GM10248 (cell line): ENCODE results near the gene CNPPD1.

ENCODE experiments used
- CTCF ChIA-PET: fragments of 300-600 bp; sonication (Branson Sonifier 250); formaldehyde crosslinking; extraction: SDS; loops from one replicate; lab custom pipeline; 2021; ENCODE audit warnings: antibody characterized with exemption; lab: Yijun Ruan, JAX
- POLR2A ChIA-PET: fragments of 350-650 bp; sonication (Branson Sonifier 250); formaldehyde crosslinking; extraction: SDS; loops from one replicate; lab custom pipeline; 2020; ENCODE audit warnings: antibody characterized with exemption; lab: Yijun Ruan, JAX
- DNase-seq: peaks from one replicate; pipeline ENCODE4 v3.0.0; 2012; ENCODE audit errors: extremely low spot score
- CTCF ChIP-seq: IDR thresholded peaks from 2 replicates; pipeline ENCODE4 v1.5.1; 2012; ENCODE audit warnings: mild to moderate bottlenecking, low read depth; ENCODE audit errors: extremely low read depth, missing control alignments, control extremely low read depth

Gene CNPPD1

DNA sequence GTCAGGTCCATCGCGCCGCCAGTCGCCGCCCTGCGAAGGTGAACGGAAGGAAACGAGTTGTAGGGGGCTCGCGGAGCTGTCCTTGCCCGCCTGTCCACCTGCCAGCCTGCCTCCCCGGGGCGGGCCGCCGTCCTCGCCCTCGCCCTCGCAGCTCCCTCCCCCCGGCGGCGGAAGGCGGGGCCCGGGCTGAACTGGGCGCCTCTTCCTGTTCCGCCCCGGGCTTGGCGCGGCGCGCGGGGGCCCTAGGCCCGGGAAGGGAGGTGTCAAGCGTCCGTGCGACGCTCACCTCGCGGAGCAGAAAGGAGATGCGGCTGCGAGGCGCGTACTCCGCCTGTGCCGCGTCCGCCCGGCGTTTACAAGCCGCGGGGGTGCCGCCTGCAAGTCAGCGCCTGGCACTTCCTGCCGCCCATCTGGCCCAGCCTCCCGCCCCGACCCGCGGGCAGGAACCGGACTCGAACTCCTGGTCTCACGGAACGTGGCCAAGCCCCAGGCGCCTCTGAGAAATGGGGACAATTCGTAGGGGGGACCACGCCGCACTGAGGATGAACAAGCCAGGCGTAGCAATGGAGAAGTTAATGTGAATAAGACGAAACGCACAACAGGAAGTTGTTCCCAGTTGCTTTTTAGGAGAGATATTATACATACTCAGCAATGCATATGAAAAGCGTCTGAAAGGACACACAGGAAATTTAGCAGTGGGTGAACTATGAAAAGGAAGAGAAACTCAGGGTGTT, at the start of gene CNPPD1:
CNPPD1 (minus strand) TSS at position 108 of the 734 bp plus-strand sequence; CDS start at position 11, 97 bp downstream.
- POLR2A ChIA-PET = interaction anchor here (0.6 to 1.7 kb wide), 9 partner anchors 12 to 267 kb away, joined by 3 to 12 read pairs (median 4); partner anchors contain the start of genes GLB1L, STK16 and ZFAND2B
- DNase-seq = peak; percentile 92
- no peak for TF ChIP-seq CTCF
- CTCF ChIA-PET = interaction anchor here (0.7 to 8.6 kb wide), 10 partner anchors 11 to 279 kb away, joined by 3 to 164 read pairs (median 4); partner anchors contain the start of gene NHEJ1

DNA sequence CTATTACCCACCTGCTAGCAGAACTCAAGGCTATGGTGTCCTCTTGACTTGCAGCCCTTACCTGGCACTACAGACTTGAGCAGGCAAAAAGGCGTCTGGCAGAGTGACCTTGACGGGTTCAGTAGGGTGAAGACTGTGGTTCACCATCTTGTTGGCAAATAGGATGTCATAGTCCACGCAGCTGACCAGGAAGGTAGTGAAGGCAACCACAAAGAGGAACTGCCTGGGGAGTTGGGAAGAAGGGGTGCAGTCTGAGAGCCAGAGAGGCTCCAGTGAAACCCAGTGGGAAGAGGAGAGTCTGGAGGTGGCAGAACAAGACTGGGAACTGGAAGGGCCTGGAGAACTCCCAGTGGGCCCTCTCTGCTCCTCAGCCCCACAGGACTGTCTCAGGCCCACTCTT, 48.6 kb upstream of the CNPPD1 start:
- ChIA-PET CTCF (no interaction called here), POLR2A (no interaction called here)
- no peak for TF ChIP-seq CTCF
- DNase-seq = no peak

GRCh38 chr2:219223831-219224610, 47.3 kb upstream of the CNPPD1 start:
- CTCF ChIA-PET = interaction anchor here (1.2 to 1.4 kb wide), 2 partner anchors 52 to 71 kb away, joined by 3 read pairs; no protein-coding TSS in a partner anchor
- POLR2A ChIA-PET = no interaction called here
- TF ChIP-seq CTCF = no peak
- no peak for DNase-seq

- ChIA-PET CTCF (interaction anchor here (0.6 to 1.2 kb wide), 4 partner anchors 13 to 73 kb away, joined by 3 to 5 read pairs (median 4); no protein-coding TSS in a partner anchor), POLR2A (no interaction called here)
These were observed 45.3 kb upstream of the CNPPD1 start for GRCh38 chr2:219221957-219222518.

DNA sequence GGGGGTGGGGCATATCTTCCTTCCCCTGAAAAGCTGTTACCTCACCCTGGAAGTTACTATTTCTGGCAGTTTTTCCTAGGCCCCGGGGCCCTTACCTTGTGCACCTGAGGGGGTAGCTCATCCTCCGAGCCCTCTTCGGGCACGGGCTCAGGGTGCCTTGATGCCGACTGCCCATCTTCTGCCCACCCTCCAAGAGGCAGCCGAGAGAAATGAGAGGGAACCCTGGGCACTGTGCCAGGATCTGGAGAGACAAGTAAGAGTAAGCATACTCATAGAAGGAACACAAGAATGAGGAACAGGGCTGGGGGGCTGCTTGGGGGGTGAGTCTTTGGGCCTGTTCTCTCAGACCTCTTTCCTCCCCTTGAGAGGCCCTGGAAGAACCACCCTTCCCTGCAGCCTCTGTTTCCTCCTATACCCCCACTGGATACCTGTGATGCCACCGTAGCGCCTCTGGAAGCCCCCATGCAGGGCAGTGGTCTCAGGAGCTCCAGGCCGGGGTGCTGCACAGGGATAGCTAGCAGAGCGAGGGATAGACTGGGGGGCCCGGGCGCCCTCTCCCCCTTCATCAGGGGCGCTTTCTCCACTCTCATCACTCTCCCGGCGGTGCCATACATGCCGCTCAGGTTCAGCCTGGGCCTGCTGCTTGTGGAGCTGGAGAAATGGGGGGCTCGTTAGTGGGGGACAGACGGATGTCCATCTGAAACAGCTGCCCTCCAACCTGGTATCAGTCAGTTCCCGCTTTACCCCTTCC, 44.1 kb upstream of the CNPPD1 start:
- CTCF ChIA-PET = interaction anchor here (0.9 to 1.2 kb wide), 3 partner anchors 9 to 74 kb away, joined by 3 read pairs; partner anchors contain the start of gene ANKZF1

More at GRCh38 chr2:219221957-219222518, 45.3 kb upstream of the CNPPD1 start:
- DNase-seq = no peak
- no peak for TF ChIP-seq CTCF

More for the DNA sequence above, 44.1 kb upstream of the CNPPD1 start:
- POLR2A ChIA-PET = no interaction called here
- no peak for TF ChIP-seq CTCF
- no peak for DNase-seq
